CD4-positive, CD25-positive, alpha-beta regulatory T cell (primary cell): Measurements from ENCODE around the gene PPP2R2B. TPM values are rescaled to one million over a fixed set of nuclear protein-coding genes. Genes with fewer than 3 reads are reported as not detected.

Experiments used
- ATAC-seq, 2 donors: fragments of 150-1000 bp; cut with Tn5 transposase; one replicate each; pipeline ENCODE4 v1.10.0; 2021; ENCODE audit warnings: low read depth in 2 of 2, moderate number of reproducible peaks in 2 of 2, moderate library complexity in 1 of 2
- DNase-seq, 3 donors: peaks; one replicate each; pipeline versions ENCODE4 v3.0.0 to v3.0.0-alpha.2; 2012 to 2022; ENCODE audit warnings: mixed read lengths in 1 of 3
- H3K27ac ChIP-seq: one replicate; pipeline ENCODE4 v1.7.0; 2013; ENCODE audit warnings: mild to moderate bottlenecking, low read length; ENCODE audit not compliant: insufficient read depth, poor library complexity, severe bottlenecking
- H3K27me3 ChIP-seq: one replicate; pipeline ENCODE4 v1.7.0; 2013; ENCODE audit warnings: low read length; ENCODE audit not compliant: control insufficient read depth, insufficient read depth
- H3K36me3 ChIP-seq: one replicate; pipeline ENCODE4 v1.7.0; 2013; ENCODE audit warnings: mild to moderate bottlenecking, low read length, moderate library complexity; ENCODE audit not compliant: control insufficient read depth, insufficient read depth
- H3K4me1 ChIP-seq: 2 replicates; pipeline ENCODE4 v1.7.0; 2013; ENCODE audit warnings: mild to moderate bottlenecking, low read length; ENCODE audit not compliant: insufficient read depth, control insufficient read depth, poor library complexity, severe bottlenecking
- H3K4me3 ChIP-seq: one replicate; pipeline ENCODE4 v1.7.0; 2013; ENCODE audit warnings: low read depth, mild to moderate bottlenecking, low read length, moderate library complexity
- H3K9me3 ChIP-seq, 2 experiments: 1 replicate in 1 of 2; 2 replicates in 1 of 2; pipeline ENCODE4 v1.7.0; 2013; ENCODE audit warnings: low read length in 2 of 2, mild to moderate bottlenecking in 1 of 2, moderate library complexity in 1 of 2; ENCODE audit not compliant: control insufficient read depth in 2 of 2
- H3K27ac Mint-ChIP-seq, 3 donors: one replicate each; pipeline ENCODE4 v1.8.0; 2020 to 2022; ENCODE audit warnings: mild to moderate bottlenecking in 3 of 3, mixed read lengths in 3 of 3, moderate library complexity in 2 of 3
- H3K27me3 Mint-ChIP-seq: one replicate; pipeline ENCODE4 v1.8.0; 2022; ENCODE audit warnings: mild to moderate bottlenecking, mixed read lengths
- H3K36me3 Mint-ChIP-seq: one replicate; pipeline ENCODE4 v1.8.0; 2020; ENCODE audit warnings: mixed read lengths
- H3K4me1 Mint-ChIP-seq, 4 donors: one replicate each; pipeline ENCODE4 v1.8.0; 2020 to 2022; ENCODE audit warnings: mixed read lengths in 4 of 4, mild to moderate bottlenecking in 1 of 4
- H3K4me3 Mint-ChIP-seq, 4 donors: one replicate each; pipeline ENCODE4 v1.8.0; 2020 to 2022; ENCODE audit warnings: mild to moderate bottlenecking in 4 of 4, mixed read lengths in 4 of 4, moderate library complexity in 3 of 4
- H3K9me3 Mint-ChIP-seq, 7 donors: one replicate each; pipeline ENCODE4 v1.8.0; 2020 to 2022; ENCODE audit warnings: mixed read lengths in 7 of 7, mild to moderate bottlenecking in 3 of 7, moderate library complexity in 2 of 7
- polyA plus RNA-seq, 4 donors: library from polyadenylated mRNA; unstranded; fragments of 300-500 nt; fragmentation: Illumina TruSeq; gene quantifications; one replicate each; pipeline ENCODE4 v1.2.3, GENCODE V29; 2021
- total RNA-seq: library from RNA; stranded (reverse); gene quantifications from one replicate; pipeline ENCODE4 v1.2.3, GENCODE V29; 2022

Gene PPP2R2B
- total and polyA plus RNA-seq, 5 donors from 2014 or later, result 6.1 to 16.7 (median 14.5) TPM

- Histone ChIP-seq H3K27me3 (peaks cover 2% of the 10 kb centered on the region), H3K4me1 (peaks cover 1% of the 10 kb centered on the region), H3K36me3 (no peaks in the 10 kb centered on the region), H3K9me3 (no peaks in the 10 kb centered on the region), H3K4me3 (no peak overlapping the region), H3K27ac (no peak overlapping the region)
- no peak overlapping the region for H3K4me3 Mint-ChIP-seq
- peaks cover 0 to 1% (median 0%) of the 10 kb centered on the region in 7 donors for H3K9me3 Mint-ChIP-seq
- H3K4me1 Mint-ChIP-seq, result peaks cover 0 to 4% (median 0%) of the 10 kb centered on the region in 4 donors
- H3K27ac Mint-ChIP-seq, result no peak overlapping the region
- no peaks in the 10 kb centered on the region for H3K36me3 Mint-ChIP-seq
- no peak for ATAC-seq
- DNase-seq, result no peak
- peaks cover 4% of the 10 kb centered on the region for H3K27me3 Mint-ChIP-seq
Observed at GRCh38 chr5:146884066-146884626, 5.6 kb upstream of the PPP2R2B start.

GRCh38 chr5:146883511-146883910, 5.0 kb upstream of the PPP2R2B start:
- Histone ChIP-seq H3K27ac (no peak overlapping the region), H3K9me3 (no peaks in the 10 kb centered on the region), H3K36me3 (no peaks in the 10 kb centered on the region), H3K27me3 (peaks cover 2% of the 10 kb centered on the region), H3K4me3 (no peak overlapping the region), H3K4me1 (peaks cover 5% of the 10 kb centered on the region)
- Mint-ChIP-seq H3K27ac (no peak overlapping the region), H3K9me3 (peaks cover 0 to 1% (median 0%) of the 10 kb centered on the region in 7 donors), H3K4me3 (no peak overlapping the region), H3K4me1 (peaks cover 0 to 7% (median 2%) of the 10 kb centered on the region in 4 donors), H3K36me3 (no peaks in the 10 kb centered on the region), H3K27me3 (peaks cover 4% of the 10 kb centered on the region)
- DNase-seq (no peak), ATAC-seq (no peak)

GRCh38 chr5:146880966-146881365, 2.4 kb upstream of the PPP2R2B start:
- no peak overlapping the region for H3K27ac ChIP-seq
- H3K4me3 Mint-ChIP-seq, result peak overlapping the region in 1 of 4 donors; percentile 42
- H3K36me3 ChIP-seq, result no peaks in the 10 kb centered on the region
- no peak overlapping the region for H3K27ac Mint-ChIP-seq
- peaks cover 9% of the 10 kb centered on the region for H3K27me3 Mint-ChIP-seq
- no peaks in the 10 kb centered on the region for H3K9me3 Mint-ChIP-seq
- H3K36me3 Mint-ChIP-seq, result no peaks in the 10 kb centered on the region
- H3K9me3 ChIP-seq, result no peaks in the 10 kb centered on the region
- peaks cover 5% of the 10 kb centered on the region for H3K27me3 ChIP-seq
- no peak for DNase-seq
- ATAC-seq, result no peak
- H3K4me3 ChIP-seq, result no peak overlapping the region
- peaks cover under 1 to 18% (median 10%) of the 10 kb centered on the region in 4 donors for H3K4me1 Mint-ChIP-seq
- H3K4me1 ChIP-seq, result peaks cover 23% of the 10 kb centered on the region

GRCh38 chr5:146877783-146878475, 628 bp downstream of the PPP2R2B start:
- Histone ChIP-seq H3K27ac (no peak overlapping the region), H3K27me3 (peaks cover 3% of the 10 kb centered on the region), H3K4me1 (peaks cover 29% of the 10 kb centered on the region), H3K9me3 (no peaks in the 10 kb centered on the region), H3K36me3 (no peaks in the 10 kb centered on the region), H3K4me3 (peak overlapping the region; percentile 84)
- H3K4me1 Mint-ChIP-seq, result peaks cover 2 to 36% (median 18%) of the 10 kb centered on the region in 4 donors
- peak overlapping the region; percentile 84 to 94 (median 91) for H3K4me3 Mint-ChIP-seq
- H3K27ac Mint-ChIP-seq, result no peak overlapping the region
- H3K9me3 Mint-ChIP-seq, result peaks cover 0 to 1% (median 0%) of the 10 kb centered on the region in 7 donors
- H3K27me3 Mint-ChIP-seq, result peaks cover 10% of the 10 kb centered on the region
- no peaks in the 10 kb centered on the region for H3K36me3 Mint-ChIP-seq
- DNase-seq (peak; percentile 4 to 26 (median 9)), ATAC-seq (peak; percentile 17 to 32)

- Mint-ChIP-seq H3K36me3 (no peaks in the 10 kb centered on the region), H3K27ac (no peak overlapping the region), H3K4me1 (peaks cover 2 to 40% (median 19%) of the 10 kb centered on the region in 4 donors), H3K27me3 (peaks cover 10% of the 10 kb centered on the region), H3K4me3 (peak overlapping the region; percentile 84 to 91 (median 91)), H3K9me3 (peaks cover 0 to 1% (median 0%) of the 10 kb centered on the region in 7 donors)
- Histone ChIP-seq H3K36me3 (no peaks in the 10 kb centered on the region), H3K27ac (no peak overlapping the region), H3K4me1 (peaks cover 29% of the 10 kb centered on the region), H3K4me3 (peak overlapping the region; percentile 84), H3K27me3 (peaks cover 3% of the 10 kb centered on the region), H3K9me3 (no peaks in the 10 kb centered on the region)
- no peak for ATAC-seq
- DNase-seq, result peak in 1 of 3 donors; percentile 9
Observed at GRCh38 chr5:146877178-146877681, 1.3 kb downstream of the PPP2R2B start.

- no peak overlapping the region for H3K4me3 ChIP-seq
- peak overlapping the region in 1 of 3 donors; percentile 2 for H3K27ac Mint-ChIP-seq
- H3K27me3 Mint-ChIP-seq, result peaks cover 10% of the 10 kb centered on the region
- DNase-seq (no peak), ATAC-seq (no peak)
- H3K9me3 Mint-ChIP-seq, result peaks cover 0 to 1% (median 0%) of the 10 kb centered on the region in 7 donors
- H3K4me1 ChIP-seq, result peaks cover 24% of the 10 kb centered on the region
- H3K4me1 Mint-ChIP-seq, result peaks cover 2 to 37% (median 17%) of the 10 kb centered on the region in 4 donors
- H3K36me3 ChIP-seq, result no peaks in the 10 kb centered on the region
- no peak overlapping the region for H3K4me3 Mint-ChIP-seq
- H3K27ac ChIP-seq, result no peak overlapping the region
- H3K9me3 ChIP-seq, result no peaks in the 10 kb centered on the region
- peaks cover 2% of the 10 kb centered on the region for H3K36me3 Mint-ChIP-seq
- peaks cover 3% of the 10 kb centered on the region for H3K27me3 ChIP-seq
Observed at GRCh38 chr5:146873186-146873917, 5.2 kb downstream of the PPP2R2B start.

- Mint-ChIP-seq H3K9me3 (peaks cover 0 to 1% (median 0%) of the 10 kb centered on the region in 7 donors), H3K4me3 (no peak overlapping the region), H3K36me3 (peaks cover 4% of the 10 kb centered on the region), H3K27ac (no peak overlapping the region), H3K4me1 (peaks cover 2 to 37% (median 16%) of the 10 kb centered on the region in 4 donors), H3K27me3 (peaks cover 8% of the 10 kb centered on the region)
- Histone ChIP-seq H3K27me3 (peaks cover 3% of the 10 kb centered on the region), H3K4me3 (no peak overlapping the region), H3K4me1 (peaks cover 19% of the 10 kb centered on the region), H3K36me3 (no peaks in the 10 kb centered on the region), H3K9me3 (no peaks in the 10 kb centered on the region), H3K27ac (no peak overlapping the region)
- DNase-seq (no peak), ATAC-seq (no peak)
Observed at GRCh38 chr5:146872188-146872587, 6.4 kb downstream of the PPP2R2B start.
